T-helper 2 cell treated with Interferon-gamma antibody and Interleukin-4, amounts not matched to agents 100 ng/mL and 5 ng/mL, for 36 hours (primary cell): ENCODE results near the gene CDH4. TPM values are rescaled to one million over a fixed set of nuclear protein-coding genes. Genes with fewer than 3 reads are reported as not detected.
"Not testable (repeated sequence)": the region's sequence is repeated elsewhere in the genome, so short reads cannot be mapped to it uniquely, and the experiment has no call there.

Experiments
- intact Hi-C: fragments of 100-400 bp; cut with micrococcal nuclease; formaldehyde crosslinking; loops from one replicate; pipeline ENCODE4 v1.15.1; 2023
- total RNA-seq: library from RNA; stranded (reverse); gene quantifications from 2 replicates; pipeline ENCODE4 v1.2.3, GENCODE V29; 2022

CDH4 gene
- total RNA-seq, 1 donor from 2014 or later = not detected

DNA sequence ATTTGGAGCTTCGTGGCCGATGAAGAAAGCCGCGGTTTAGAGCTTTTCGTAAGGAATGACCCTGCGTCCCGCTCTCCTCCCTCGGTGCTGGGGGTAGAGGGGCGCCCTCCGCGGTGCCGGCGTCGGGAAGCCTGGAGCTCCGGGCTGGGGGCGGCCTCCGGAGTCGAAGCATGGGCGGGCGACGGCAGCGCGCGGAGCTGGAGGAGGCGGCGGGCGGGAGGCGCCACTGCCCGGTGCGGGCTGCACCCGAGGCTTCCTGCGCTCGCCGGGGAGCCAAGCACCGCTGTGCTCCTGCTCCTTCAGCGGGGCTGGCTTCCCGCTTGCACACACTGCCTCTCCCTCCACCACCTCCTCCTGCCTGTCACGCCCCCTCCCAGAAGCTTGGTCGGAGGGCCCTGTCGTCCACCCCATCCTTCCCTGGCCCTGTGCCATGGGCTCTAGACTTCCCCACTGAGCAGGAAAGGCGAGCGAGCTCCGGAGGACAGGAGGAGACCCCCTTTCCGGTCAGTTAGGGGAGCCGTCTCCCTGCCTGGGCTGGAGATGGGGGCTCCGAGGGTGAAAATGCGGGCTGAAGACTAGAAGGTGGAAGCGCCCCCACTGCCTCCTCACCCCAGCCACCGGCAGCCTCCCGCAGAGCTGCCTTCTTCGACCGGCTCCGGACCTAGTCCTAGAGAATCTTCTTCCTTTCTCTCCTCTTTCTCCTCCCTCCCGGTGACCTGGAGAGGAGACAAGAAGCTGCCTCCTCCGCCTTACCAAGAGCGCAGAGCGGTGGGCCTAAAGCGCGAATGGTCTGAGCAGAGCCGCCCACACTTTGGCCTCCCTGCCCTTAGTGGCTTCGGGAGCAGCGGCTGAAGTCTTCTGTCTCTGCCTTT, 1.8 kb downstream of the CDH4 start:
- intact Hi-C loops = no loop called here

DNA sequence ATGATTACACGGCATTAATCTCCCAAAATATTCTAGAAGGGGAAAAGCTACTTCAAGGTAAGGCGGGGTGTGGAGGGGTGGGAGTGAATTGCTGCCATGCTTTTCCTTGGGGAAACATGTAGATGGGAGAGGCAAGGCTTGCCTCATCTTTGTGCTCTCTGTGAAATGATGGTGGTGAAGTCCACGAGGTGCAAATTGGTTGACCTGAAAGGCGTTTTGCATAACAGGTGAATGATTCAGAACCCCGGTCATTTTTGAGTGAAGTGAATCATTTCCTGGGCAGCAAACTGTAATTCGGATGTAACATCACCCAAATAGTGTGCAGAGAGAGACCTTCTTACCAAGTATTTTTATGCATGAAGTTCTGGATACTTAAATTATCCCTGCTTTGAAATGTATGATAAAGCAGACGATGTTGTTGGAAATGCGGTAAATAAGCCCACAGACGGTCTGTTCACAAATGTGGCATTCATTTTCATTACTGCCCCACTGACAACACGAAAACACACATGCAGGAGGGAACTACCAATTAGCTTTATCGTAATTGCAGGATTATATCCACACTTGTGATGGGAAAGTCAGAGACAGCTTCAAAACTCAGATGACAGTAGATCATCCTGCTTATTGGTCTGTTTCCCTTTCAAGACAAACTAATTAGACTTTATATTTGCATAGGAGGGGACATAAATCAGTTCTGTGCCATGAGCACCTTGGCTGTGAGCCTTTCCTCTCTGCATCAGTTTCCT, 3.0 kb downstream of the CDH4 start:
- intact Hi-C loops = no loop called here

DNA sequence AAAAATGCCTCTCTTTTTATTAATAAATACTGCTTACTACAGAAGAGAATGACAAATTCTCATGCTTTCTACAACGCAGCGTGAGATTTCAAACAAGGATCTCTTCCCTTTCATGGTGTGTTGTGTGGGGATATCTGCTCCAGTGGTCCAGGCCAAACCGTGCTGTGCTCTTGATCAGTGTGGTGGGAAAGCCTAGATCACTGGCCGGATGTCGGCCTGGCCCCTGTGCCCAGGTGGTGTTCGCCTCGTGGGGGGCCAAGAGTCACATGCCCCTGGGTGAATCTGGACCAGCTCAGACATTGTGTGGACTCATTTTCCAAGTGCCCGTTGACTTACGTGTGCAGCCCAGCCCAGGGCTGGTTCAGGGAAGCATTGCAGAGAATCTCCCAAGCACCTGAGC, 4.3 kb downstream of the CDH4 start:
- intact Hi-C loops = no loop called here

DNA sequence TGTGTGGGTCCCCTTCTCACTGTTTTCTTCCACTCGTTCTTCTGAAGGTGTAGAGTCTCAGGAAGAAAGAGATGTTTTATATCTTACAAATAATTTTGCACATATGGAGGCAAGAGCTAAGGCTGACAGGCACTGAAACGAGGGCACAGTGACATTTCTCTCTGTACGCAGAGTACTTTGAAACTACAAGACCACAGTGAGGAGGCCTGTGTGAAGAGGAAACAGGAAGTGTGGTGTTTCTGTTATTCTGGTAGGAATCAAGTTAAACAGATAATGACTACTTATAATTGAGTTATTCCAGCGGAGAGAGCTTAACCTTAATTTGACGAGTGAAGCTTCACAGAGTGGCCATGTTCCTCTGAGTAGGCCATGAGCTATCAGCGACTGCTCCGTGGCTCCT, 4.8 kb downstream of the CDH4 start:
- intact Hi-C loops = no loop called here

- intact Hi-C loops = no loop called here
These were observed 5.5 kb downstream of the CDH4 start for GRCh38 chr20:61257611-61258010.

DNA sequence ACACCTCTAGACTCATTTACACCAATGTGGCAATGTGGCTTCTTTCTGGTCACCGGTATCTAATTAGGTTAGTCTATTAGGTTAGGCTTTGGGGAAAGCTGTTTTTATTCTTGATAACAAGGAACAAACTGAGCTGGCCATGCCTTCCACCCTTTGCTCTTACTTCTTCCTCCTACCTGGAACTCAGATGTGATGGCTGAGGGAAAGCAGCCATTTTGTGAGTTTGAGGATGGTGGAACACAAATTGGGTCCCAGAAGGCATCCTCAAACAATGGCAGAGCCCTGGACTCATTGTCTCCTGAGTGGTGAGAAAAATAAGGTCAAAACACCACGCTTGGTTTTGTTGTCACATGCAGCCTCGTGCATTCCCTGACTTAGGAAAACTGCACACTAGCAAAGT, 7.7 kb downstream of the CDH4 start:
- intact Hi-C loops = no loop called here

GRCh38 chr20:61260905-61261304, 8.8 kb downstream of the CDH4 start:
- intact Hi-C loops = no loop called here

GRCh38 chr20:61262036-61262435, 10.0 kb downstream of the CDH4 start:
- intact Hi-C loops = loop anchor here (2.0 kb wide), 1 partner anchor 1205 kb away; no protein-coding TSS in a partner anchor

- intact Hi-C loops = loop anchor here (2.0 kb wide), 1 partner anchor 1206 kb away; no protein-coding TSS in a partner anchor
These were observed 10.5 kb downstream of the CDH4 start for GRCh38 chr20:61262514-61262913.

DNA sequence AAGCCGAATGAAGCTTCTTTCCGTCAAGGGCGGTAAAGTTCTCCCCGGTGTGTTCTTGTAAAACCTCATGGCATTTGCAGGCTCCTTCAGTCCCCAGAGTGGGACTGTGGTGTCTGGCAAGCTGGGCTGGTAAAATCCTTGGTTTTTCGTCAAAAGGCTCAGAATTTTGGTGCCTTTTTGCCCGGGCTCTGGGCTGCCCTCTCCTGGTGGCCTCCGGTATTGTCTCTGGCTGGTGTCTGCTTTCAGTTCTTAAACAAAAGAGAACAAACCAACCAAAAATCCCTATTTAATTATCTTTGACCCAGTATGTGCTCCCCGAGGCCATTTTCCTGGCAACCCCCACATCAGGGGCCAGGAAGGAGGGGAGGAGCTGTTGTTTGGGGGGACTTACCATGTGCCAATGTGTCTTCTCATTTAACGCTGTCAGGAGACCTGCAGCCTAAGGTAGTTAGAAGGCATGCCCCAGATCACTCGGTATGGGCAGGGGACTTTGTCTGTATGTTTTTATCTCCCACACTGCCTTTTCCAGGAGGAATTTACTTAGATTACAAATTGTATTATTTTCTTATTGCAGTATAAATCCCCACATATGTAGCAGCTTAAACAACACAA, 11.1 kb downstream of the CDH4 start:
- intact Hi-C loops = loop anchor here (2.0 kb wide), 1 partner anchor 1206 kb away; no protein-coding TSS in a partner anchor

DNA sequence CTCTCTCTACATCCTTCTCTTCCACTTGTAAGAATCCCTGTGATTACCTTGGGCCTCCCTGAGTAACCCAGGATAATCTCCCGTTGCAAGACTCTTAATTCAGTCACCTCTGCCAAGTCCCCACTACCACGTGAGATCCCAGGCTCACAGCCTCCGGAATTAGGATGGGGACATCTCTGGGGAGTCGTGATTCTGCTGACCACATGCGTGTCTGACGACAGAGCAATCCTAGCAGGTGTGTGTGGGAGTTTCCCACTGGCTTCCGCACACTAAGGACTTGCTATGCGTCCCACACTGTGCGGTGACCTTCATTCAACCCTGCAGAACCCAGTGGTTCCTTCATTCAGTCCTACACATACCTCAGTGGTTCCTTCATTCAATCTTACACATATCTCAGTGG, 11.9 kb downstream of the CDH4 start:
- intact Hi-C loops = loop anchor here (2.0 kb wide), 1 partner anchor 1207 kb away; no protein-coding TSS in a partner anchor

DNA sequence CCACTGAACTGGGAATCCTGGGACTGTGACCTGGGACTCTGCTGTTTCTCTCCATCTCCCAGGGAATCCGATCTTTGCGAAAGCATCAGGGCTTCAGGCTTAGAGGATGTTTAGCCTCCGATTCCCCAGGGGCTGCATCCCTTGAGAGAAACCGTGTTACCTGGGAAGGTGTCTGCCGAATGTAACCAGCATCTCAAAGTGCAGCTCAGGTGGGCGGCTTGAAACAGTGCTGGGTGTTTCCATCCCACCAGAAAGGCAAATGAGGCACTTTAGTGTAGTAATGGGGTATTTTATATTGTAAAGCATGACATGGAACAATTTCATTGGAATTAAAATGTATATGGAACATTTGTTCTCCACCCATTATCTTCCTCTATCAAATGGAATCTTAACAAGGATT, 15.2 kb downstream of the CDH4 start:
- intact Hi-C loops = no loop called here

GRCh38 chr20:61268024-61268423, 16.0 kb downstream of the CDH4 start:
- intact Hi-C loops = no loop called here

DNA sequence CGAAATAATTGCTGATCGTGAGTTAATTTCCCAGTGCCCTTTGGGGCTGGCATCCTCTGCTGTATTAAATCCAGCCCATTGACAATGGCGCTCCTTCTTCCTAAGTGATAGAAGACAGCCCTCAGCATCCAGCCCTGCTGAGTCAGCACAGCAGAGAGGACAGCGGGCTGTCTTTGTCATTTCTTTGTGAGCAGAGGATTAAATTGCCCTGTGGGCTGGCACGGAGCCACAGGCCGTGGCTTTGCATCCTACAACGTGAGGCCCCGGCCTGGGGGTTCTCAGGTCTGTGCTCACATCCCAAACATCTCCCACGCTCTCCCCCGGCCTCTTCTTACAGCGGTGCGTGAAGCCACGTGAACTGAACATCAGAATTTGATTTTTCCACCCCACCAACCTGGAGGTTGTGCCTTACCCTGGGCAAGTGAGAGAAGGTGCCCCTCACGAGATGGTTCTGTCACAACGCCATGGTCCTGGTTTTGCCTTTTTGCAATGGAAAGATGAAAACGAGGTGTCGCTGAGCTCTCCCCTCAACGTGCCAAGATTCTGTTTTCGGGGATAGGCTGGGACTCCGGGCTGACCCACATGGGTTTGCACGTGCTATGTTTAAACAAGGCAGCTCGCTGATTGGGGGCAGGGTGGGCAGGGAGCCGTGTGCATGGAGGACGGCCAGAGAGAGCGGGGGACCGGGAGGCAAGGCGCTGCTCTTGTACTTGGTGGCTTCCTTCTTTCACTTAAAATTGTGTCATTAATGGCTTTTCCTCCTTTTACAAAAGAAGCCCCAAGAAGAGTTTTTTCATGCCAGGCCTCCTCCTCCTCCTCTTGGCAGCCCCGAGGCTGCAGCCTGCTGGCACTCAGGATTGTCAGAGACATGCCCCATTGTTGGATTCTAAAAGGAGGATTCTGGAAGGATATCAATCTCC, 19.5 kb downstream of the CDH4 start:
- intact Hi-C loops = no loop called here

- intact Hi-C loops = not testable (repeated sequence)
These were observed 21.0 kb downstream of the CDH4 start for GRCh38 chr20:61273024-61273423.

DNA sequence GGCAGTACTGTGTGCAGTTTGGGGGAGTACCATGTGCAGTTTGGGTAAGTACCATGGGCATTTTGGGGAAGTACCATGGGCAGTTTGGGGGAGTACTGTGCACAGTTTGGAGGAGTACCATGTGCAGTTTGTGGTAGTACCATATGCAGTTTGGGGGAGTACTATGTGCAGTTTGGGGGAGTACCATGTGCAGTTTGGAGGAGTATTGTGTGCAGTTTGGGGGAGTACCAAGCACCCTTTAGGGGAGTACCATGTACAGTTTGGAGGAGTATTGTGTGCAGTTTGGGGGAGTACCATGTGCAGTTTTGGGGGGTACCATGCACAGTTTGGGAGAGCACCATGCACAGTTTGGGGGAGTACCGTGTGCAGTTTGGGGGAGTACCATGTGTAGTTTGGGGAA, 21.6 kb downstream of the CDH4 start:
- intact Hi-C loops = not testable (repeated sequence)

GRCh38 chr20:61274326-61274725, 22.3 kb downstream of the CDH4 start:
- intact Hi-C loops = no loop called here

- intact Hi-C loops = no loop called here
These were observed 26.2 kb downstream of the CDH4 start for GRCh38 chr20:61278296-61278695.

DNA sequence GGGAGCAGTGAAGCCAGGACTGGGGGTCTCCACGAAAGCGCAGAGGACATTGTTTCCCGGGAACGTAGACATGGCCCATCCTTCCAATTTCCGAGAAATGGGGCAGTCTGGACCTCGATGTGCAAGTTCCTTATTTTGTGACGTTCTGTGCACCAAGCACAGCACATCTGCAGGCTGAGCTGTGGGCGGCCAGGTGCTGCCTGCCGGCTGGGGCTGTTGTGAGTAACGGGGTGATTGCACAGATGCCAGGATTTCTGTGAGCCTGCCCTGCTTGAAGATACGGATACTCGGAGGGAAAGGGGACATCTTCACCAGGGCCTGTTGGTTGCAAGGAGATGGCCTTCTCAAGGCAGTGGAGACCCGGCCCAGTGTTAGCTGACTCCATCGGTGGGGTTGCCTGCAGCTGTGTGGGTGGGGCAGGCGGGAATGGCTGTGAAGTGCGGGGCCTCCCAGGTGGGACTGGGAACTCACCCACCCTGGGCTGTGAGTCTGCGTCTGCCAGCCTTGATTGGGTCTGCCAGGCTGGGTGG, 27.6 kb downstream of the CDH4 start:
- intact Hi-C loops = no loop called here

GRCh38 chr20:61280217-61280980, 28.3 kb downstream of the CDH4 start:
- intact Hi-C loops = no loop called here
